Hypothalamus (tissue), 51 donors: ENCODE measurements around the gene CELF4.
"Not testable (repeated sequence)": the region's sequence is repeated elsewhere in the genome, so short reads cannot be mapped to it uniquely, and the experiment has no call there.

Source experiments
- DNase-seq, 51 donors: peaks; one replicate each; lab custom pipeline; 2025; lab: John Stamatoyannopoulos, UW

Gene CELF4

DNA sequence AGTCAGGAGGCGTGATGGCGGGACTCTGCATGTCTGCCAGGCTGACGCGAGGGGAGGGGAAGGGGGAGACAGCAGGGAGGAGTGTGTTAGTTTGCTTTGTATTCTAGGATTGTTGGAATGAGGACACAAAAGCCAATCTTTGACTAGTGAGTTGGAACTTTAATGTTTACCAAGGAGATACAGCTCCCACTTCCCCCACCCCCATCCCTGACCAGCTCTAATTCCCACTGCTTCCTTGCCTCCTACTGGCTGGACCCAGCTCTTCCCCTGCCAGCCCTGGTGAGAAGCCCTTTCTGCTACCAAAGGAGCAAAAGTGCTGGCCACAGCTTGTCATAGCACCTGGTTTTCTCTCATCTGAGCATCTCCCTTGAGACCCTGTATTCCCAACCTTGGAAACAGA, 84.5 kb downstream of the CELF4 start:
- no peak for DNase-seq

GRCh38 chr18:37476611-37477295, 88.8 kb downstream of the CELF4 start:
- no peak for DNase-seq

DNA sequence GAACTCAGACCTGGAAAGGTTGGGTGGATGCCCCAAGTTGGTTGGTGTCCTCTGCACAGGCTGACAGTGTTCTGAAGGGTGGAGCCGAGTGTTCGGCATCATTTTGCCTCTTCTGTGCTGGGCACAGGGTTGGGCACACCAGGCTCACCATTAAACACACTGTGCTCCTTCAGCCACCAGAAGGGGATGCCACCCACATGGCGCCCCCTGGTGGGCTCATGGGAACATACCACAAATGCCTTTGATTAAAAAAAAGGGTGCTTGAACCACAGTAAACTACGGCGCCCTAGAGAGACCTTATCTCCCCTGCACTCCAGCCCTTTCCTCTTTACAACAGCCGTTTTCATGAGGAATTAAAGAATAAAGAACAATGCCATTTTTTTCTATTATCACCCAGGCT, 89.4 kb downstream of the CELF4 start:
- peak in 17 of 51 donors; percentile 7 to 61 (median 32) for DNase-seq

GRCh38 chr18:37473195-37473840, 92.3 kb downstream of the CELF4 start:
- no peak for DNase-seq

DNA sequence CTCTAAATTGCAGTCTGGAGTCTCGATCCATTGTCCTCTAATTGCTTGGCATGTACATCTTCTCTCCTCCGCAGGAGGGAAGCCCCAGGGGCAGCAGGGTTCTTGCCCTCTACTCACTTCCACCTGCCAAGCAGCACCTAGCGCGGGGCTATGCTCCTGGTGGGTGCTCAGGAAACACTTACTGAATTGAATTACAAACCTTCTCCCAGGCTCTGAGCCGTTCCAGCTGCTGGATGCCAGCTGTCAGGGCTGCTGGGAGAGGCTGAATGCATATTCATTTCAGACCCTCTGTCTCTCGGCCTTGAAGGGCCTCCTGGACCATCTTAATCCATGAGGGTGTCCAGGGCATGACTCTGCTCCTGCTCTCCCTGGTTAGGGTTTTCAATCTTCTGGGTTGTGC, 94.0 kb downstream of the CELF4 start:
- no peak for DNase-seq

DNA sequence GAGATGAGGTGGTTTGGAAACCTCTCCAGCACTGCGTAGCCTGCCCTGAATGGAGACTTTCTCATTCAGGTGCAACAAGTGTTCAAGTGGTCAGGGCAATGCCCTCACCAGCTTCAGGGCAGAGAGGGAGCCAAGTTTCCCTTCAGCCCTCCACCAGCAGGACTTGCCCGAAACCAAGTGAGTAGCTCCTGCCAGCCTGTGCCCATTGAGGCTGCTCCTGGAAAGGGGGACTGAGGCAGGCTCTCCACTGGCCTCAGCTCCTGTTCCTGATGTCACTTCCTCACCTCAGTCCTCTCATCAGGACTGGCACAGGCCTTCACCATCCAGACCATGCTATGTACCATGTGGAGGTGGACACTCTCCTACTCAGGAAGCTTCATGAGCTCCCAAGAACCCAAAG, 94.6 kb downstream of the CELF4 start:
- no peak for DNase-seq

DNA sequence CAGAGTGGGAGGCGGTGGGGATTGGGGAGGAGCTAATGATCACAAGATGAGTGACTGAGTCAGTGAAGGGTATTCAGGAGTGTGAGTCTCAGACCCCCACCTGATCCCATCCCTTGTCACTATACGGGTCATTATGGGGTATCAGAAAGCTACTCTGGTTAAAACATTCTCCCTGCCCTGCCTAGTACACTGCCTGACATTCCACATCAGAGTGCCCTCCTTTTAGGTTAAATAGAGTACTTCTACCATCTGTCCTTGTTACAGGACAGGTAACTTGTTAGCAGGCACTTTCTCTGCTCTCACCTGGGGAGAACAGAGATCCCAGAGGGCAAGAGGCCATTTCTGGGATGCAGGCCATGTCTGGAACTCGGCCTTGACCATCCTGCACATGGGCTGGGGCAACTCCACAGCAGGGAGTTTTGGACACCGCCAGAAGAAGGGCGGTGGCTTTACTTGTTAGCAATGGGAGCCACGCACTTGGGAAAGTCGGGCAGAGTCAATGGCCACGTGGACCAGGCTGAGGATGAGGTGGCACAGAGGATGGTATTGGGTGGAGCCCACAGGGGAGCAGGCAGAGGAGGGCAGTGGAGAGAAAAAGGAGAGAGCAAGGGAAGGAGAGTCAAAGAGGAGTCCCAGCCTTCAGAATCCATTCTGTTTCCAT, 98.5 kb downstream of the CELF4 start:
- no peak for DNase-seq

GRCh38 chr18:37465958-37466357, 99.6 kb downstream of the CELF4 start:
- DNase-seq, result peak in 2 of 51 donors; percentile 18 to 19

GRCh38 chr18:37464257-37464656, 101.3 kb downstream of the CELF4 start:
- DNase-seq, result no peak

- not testable (repeated sequence) for DNase-seq
Measured at GRCh38 chr18:37461329-37461728, 104.3 kb downstream of the CELF4 start.

DNA sequence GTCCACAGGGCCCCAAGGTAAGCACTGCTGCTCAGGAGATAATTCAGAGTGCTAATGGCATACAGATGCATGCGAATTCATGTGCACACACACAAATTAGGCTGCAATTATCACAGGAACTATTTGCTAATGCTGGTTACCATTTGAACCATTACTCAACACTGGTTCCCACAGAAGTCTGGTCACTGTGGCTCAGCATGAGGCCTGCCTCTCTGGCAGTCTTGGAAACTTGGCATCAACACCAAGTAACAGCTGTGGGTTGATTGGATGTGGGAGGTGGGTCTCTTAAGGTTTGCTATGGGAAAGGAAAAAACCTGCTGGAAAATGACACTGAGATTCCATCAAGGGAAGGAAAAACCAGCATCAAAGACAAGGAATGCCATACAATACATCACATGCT, 105.0 kb downstream of the CELF4 start:
- DNase-seq, result no peak

DNA sequence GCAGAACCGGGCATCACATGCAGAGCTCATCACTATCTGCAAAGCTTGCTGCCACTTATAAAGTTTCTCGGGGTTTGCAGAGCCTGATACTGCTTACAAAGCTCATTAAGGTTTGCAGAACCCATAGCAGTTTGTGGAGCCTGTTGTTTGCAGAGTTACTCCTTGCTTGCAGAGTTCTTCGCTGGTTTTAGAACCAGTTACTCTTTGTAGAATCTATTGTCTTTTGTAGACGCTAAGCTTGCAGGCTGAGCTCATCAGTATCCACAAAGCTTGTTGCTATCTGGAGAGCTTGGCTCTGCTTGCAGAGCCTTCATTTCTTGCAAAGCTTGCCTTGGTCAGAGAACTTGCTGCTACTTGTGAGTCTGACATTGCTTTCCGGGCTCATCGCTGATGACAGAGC, 106.9 kb downstream of the CELF4 start:
- peak in 1 of 51 donors; percentile 34 for DNase-seq

- DNase-seq, result peak in 2 of 51 donors; percentile 7 to 47
Measured at GRCh38 chr18:37457753-37458152, 107.8 kb downstream of the CELF4 start.

DNA sequence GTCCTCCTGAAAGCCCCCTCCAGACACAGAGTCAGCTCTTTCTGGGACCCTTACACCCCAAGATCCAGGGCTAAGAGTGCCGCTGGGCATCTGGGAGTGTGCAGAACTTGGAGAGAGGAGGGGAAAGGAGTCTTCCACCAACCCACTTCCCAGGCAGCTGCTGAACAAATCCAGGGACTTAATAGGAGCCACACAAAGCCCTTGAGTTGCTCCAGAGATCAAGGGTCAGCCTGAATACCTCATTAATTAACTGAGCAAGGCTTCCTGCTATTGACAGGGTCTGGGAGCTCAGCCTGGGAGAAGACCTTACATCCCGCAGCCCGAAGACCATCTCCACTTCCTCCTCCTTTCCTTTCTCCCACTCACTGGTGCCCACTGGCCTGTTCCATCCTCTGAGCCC, 108.3 kb downstream of the CELF4 start:
- DNase-seq, result no peak

DNA sequence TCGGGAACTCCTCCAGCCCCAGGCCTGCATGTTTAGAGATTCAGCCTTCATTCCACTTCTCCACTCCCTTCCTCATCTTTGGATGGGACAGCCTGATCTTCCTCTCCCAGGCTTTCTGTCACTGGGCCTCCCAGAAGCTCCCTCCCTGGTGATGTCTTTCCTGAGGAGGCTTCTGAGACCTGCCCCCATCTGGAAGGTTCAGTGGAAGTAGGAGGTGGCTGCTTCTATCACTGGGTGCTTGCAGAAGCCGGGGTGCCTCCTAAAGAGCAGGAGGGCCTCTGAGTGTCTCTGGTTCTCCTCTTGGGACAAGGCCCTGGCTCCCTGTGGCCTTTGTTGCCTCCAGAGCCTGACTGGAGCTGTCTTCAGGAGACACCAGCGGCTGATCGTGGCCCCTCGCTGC, 108.7 kb downstream of the CELF4 start:
- no peak for DNase-seq

DNA sequence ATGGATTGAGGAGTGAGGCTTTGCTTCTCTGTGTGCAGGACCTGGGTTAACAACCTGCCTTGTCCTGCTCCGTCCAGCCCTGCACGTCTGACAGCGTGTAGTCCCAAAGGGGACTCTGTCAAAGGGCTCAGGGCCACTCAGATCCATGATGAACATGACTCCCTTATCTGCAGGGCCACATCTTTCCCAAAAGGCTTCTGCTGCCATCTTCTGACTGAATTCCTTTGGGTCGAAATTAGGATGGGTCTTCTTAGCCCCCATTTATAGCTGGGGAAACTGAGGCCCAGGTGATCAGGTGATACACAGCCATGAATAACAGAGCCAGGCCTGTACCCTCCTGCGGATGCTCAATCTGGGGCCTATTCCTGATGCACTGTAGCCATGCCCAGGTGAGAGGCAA, 109.2 kb downstream of the CELF4 start:
- no peak for DNase-seq

DNA sequence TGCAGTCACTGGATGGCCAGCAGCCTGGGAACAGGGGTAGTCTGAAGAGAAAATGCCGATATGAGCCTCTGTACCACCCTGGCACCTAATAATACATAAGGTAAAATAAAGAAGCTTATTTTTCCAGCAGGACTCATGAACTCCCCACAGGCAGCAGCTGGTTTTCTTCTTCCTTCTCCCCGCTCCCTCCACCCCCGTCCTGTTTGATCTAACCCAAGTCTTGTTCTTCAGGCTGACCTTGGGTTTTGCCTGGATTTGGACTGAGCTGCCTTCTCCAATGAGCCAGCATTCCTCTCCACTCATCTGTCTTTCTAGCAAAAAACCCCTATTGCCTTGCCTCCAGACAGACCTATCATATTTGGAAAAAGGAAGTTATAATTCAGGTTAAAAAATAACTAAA, 111.8 kb downstream of the CELF4 start:
- no peak for DNase-seq

DNA sequence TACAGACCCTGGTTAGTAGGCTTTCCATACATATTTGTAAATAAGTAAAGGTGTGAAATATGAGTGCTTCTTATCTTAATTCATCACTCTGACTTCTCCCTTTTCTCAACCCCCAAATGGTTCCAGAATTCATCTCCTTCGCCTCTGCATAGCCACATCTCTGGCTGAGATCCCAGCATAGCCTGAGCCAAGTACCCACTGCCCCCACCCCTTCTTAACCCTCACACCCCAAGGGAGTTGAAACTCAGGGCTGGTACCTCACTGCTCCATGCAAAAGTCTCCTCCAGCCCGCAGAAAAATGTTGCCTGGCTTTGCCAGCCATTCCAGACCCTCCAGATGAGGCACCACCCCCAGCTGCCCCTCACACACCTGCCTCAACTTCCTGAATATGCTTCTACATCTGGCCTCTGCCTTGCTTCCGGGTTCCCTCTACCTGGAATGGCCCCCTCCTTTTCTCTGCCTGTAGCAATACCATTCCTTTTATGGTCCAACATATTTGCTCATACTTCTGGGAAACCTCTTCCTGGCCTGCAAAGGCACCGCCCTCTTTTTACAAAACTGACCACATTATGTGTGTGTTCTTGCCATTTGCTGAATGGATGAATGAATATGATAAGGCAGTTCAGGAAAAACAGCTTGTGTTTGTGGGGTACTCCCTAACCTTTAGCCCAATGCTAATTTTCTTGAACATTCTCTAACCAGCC, 112.8 kb downstream of the CELF4 start:
- DNase-seq, result no peak

- DNase-seq, result peak in 1 of 51 donors; percentile 15
Measured at GRCh38 chr18:37452015-37452414, 113.6 kb downstream of the CELF4 start.

- no peak for DNase-seq
Measured at GRCh38 chr18:37451239-37451825, 114.3 kb downstream of the CELF4 start.
